ENCODE data around the gene PSME2. TPM values are rescaled to one million over a fixed set of nuclear protein-coding genes. Genes with fewer than 3 reads are reported as not detected.

PSME2 gene
- total and polyA plus RNA-seq, 2 of the 13 experiments (the other 11 are each of a cell fraction or from before 2014, with no cell fraction given) = 332 to 716 TPM

- TF ChIP-seq LCORL (IDR thresholded peaks at IDR 0.05) (no peak), LCORL (CRISPR knock-in tag; IDR thresholded peaks at IDR 0.05) (peak; percentile 93), SOX13 (IDR thresholded peaks at IDR 0.05) (peak; percentile 62), SOX13 (CRISPR knock-in tag; conservative IDR thresholded peaks at IDR 0.05 in 1 of 2, IDR thresholded peaks at IDR 0.05 in 1 of 2) (peak in 1 of 2 experiments; percentile 86; a peak in 3 of 4 replicates), FOXK2 (IDR thresholded peaks at IDR 0.05) (peak; percentile 91), ZNF775 (CRISPR knock-in tag; IDR thresholded peaks at IDR 0.05; ENCODE audit: borderline replicate concordance) (peak; percentile 56; the same call in 1 of the 2 replicates), ZBTB46 (CRISPR knock-in tag; IDR thresholded peaks at IDR 0.05; ENCODE audit: borderline replicate concordance) (peak; percentile 83), UBTF (CRISPR knock-in tag; IDR thresholded peaks at IDR 0.05) (peak; percentile 96), CREM (IDR thresholded peaks at IDR 0.05) (peak; percentile 97; the same call in 1 of the 2 replicates), CREM (CRISPR knock-in tag; IDR thresholded peaks at IDR 0.05) (no peak; the same call in 1 of the 2 replicates), RFX3 (CRISPR knock-in tag; IDR thresholded peaks at IDR 0.05) (peak; percentile 99), ZBTB33 (CRISPR knock-in tag; IDR thresholded peaks at IDR 0.05) (peak; percentile 85), ZNF704 (CRISPR knock-in tag; IDR thresholded peaks at IDR 0.05; ENCODE audit: borderline replicate concordance) (peak; percentile 99), SNAPC5 (CRISPR knock-in tag; IDR thresholded peaks at IDR 0.05; ENCODE audit: borderline replicate concordance) (peak; percentile 94), CCDC6 (CRISPR knock-in tag; IDR thresholded peaks at IDR 0.05) (no peak), ZBTB49 (CRISPR knock-in tag; IDR thresholded peaks at IDR 0.05; ENCODE audit: borderline replicate concordance) (0 out of 2 replicates have a peak, but pooled peaks have one; percentile 64), RFX1 (IDR thresholded peaks at IDR 0.05) (peak; percentile 99), DRAP1 (CRISPR knock-in tag; IDR thresholded peaks at IDR 0.05) (peak; percentile 75)
These were observed 42.0 kb upstream of the PSME2 start, which contains the start of gene IPO4 (continued) for GRCh38 chr14:24188251-24189058.
